CD4-positive, alpha-beta T cell treated with Interleukin-6 at 100 ng/mL for 8 hours (primary cell): Measurements from ENCODE around the gene GDF3.
A peak's percentile ranks its signal among the peaks of the same experiment; 100 is the strongest.

Experiments used
- DNase-seq: peaks from one replicate; pipeline ENCODE4 v3.0.0-alpha.2; 2020; ENCODE audit warnings: mixed read lengths, low spot score

GDF3 gene

GRCh38 chr12:7667125-7667524 lies 28.4 kb downstream of the GDF3 start:
- DNase-seq = no peak

GRCh38 chr12:7666595-7666994 lies 29.0 kb downstream of the GDF3 start:
- DNase-seq = no peak

GRCh38 chr12:7661741-7662140 lies 33.8 kb downstream of the GDF3 start:
- DNase-seq = no peak

GRCh38 chr12:7656121-7656520 lies 39.5 kb downstream of the GDF3 start:
- no peak for DNase-seq

- no peak for DNase-seq
Observed at GRCh38 chr12:7650091-7650490, 45.5 kb downstream of the GDF3 start.

GRCh38 chr12:7647071-7647470 lies 48.5 kb downstream of the GDF3 start:
- no peak for DNase-seq

GRCh38 chr12:7646178-7646475 lies 49.4 kb downstream of the GDF3 start:
- no peak for DNase-seq

- peak; percentile 29 for DNase-seq
Observed at GRCh38 chr12:7645395-7646177, 50.0 kb downstream of the GDF3 start.

- DNase-seq = peak; percentile 6
Observed at GRCh38 chr12:7642876-7643309, 52.7 kb downstream of the GDF3 start.

GRCh38 chr12:7642287-7642686 lies 53.3 kb downstream of the GDF3 start:
- no peak for DNase-seq

GRCh38 chr12:7640123-7640995 lies 55.2 kb downstream of the GDF3 start:
- peak; percentile 62 for DNase-seq
